ENCODE results near the gene SC5D.

The SC5D gene

DNA sequence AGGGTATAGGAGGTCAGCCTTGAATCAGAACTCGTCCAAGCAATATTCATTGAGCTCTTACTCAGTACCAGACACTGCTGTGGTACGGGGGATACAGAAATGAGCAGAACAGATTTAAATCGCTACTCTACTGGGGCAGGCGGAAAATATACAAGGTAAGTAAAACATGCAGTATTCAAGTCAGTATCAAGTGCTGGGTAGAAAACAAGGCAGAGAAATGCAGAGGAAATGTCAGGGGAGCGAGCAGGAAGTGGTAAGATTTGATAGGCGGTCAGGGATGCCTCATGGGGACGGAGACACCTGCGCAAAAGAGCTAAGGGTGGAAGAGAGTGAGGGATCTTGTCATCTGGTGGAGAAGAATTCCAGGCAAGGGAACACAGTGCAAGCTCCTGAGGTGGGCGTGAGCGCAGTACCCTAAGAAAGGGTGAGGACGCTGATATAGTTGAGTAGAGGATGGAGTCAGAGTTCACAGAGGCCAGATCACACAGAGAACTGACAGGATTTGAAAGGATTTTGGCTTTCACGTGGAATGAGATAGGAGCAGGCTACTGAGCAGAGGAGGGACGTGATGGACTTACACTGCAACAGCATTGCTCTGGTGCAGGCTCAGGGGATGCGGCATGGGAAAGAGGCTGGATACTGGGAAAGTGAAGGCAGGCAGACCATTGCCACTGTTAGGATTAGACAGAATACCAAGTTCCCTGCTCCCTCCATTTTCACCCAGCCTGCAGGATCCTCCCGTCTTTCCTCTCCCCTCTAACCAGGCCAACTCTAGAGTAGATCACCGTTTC, 35.8 kb downstream of the SC5D start:
- DNase-seq (ENCODE audit: low spot score), result no peak
- FAIRE-seq, result no peak

DNA sequence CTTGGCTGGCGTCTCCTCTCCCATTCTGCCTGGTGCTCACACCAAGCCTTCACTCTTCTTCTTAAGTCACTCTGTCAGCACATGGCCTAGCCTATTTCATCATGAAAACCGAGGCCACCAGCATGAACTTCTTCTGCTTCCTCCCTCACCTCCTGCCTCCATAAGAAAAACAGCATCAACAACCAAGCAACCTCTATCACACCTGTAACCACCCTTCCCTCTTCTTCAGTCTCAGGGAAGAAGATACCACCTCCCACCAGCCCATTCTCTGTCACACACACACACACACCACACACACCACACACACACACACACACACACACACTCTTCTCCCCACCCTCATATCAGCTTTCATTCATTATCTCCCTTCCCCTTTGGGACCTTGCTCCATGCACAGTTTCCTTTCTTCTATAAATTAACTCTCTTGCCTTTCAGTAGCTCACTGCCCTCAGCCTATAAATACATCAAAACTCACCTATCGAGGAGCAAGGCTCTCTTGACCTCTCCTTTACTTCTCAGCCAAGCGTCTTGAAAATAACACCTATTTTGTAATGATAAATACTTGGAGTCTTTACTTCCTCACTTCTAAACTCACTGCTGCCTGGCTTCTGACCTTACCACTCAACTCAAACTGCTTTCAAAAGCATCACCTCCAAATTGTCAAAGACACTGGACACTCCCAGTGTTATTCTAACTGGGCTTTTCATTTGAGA, 36.6 kb downstream of the SC5D start:
- DNase-seq (ENCODE audit: low spot score), result no peak
- FAIRE-seq, result no peak

DNA sequence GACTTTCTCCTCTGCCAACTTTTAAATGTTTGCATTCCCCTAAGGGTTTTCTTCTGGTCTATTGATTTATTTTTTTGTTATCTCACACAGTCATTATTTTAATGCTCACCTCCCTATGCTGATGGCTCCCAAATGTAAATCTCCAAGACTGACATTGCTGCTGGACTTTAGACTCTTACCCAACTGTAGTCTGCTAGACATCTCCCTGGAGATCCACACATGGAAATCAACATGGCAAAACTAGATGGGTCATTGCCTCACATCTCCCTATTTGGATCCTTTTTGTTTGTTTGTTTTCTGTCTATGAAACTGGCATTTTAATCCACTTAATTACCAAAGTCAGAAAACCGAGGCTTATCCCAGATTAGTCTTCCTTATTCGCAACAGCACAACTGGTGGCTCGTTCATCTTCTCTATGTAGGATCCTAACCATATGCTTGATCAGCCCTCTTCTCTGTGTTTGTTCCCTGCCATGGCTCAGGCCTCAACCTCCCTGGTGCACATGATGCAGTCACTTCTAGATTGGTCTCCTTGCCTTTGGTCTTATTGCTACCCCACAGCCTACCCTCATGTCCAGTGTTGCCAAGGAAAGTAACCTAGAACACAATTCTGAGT, 37.3 kb downstream of the SC5D start:
- FAIRE-seq, result no peak
- DNase-seq (ENCODE audit: low spot score), result no peak

DNA sequence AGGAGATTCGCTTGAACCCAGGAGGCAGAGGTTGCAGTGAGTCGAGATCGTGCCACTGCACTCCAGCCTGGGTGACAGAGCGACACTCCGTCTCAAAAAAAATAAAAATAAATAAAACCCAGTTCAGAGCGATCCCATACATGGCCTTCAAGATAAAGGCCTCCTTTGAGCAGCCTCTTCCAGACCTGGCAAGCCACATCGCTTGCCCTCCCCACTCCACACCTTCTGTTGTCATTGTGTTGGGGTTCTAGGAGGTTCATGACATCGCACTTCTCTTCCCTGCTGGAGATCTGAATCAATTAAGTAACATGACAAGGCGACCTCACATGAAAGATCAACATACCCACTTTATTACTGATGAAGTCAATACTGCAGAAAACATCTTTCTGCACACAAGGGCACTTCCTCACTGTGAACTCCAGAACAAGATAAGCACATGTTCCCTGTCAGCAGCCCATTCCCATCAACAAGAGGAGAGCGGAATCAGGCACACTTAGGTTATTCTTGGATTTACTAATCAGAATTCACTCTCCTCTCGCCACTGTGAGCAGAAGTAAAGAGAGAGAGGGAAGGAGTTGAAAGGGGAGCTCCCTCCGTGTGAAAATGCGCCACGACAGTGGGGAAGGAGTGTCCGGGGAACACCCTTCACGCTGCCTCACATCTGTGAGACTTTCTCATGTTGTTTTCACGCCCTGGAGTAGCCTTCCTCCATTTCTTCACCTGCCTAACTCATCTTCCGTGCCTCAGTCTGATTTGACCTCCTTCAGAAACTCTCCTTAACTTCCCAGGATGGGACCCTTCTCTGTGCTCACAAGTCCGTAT, 38.3 kb downstream of the SC5D start:
- FAIRE-seq (no peak), DNase-seq (ENCODE audit: low spot score) (no peak)

DNA sequence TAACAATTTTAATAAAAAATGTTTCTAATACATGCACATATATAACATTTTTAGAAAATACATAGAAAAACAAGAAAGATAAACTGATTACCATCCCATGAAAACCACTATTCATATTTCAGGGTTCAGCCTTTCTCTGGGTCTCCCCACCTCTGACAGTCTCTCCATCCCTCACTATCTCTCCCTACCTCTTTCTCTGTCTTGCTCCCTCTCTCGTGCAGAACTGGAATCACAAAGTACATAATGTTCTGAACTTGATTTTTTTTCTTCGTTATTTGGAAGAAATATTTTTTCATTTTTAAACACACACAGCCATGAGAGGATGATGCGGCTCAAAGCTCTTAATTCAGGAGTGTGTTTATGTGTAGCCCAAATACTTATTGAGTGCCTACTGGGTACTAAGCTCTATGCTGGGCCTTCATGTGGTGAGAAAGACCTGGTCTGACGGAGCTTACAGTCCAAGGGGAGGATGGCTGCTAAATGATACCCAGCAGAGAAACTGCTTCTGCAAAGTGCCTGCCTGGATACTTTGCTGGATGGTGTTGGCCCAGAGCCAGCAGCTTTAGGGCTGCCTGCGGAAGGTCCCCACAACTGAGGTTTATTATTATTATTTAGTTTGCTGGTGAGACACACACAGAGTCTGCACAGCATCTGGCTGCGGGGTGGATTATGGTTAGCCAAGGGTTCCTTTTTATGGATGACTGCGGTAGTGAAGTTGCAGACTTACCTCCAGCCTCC, 42.6 kb downstream of the SC5D start:
- FAIRE-seq, result no peak
- DNase-seq (ENCODE audit: low spot score), result no peak

DNA sequence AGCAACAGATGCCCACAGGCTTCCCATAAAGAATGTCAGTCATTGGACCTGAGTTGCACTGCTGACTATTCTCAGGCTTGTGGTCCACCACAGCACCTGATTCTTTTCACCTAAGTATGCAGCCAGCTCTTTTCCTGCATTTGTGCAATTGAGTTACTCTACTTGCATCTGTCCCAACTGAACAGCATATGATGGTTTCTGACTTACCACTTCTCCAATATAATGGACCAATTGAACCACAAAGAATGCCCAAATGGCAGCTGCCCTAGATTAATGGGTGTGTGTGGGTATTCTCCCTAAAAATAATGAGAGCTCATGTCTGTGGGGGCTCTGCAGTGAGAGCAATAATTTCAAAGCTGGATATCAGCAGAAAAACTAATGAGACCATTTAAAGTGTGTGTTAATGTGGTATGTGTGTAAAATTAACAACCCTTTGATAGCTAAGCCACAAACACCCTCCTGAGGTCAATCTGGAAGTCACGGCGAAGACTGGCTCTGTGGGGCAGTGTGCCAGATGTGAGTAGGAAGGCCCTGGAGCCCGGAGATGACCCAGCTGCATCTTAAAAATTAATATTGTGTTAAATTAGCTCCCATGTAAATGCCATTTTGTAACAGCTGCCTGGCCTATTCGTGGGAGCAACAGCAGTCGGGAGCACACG, 43.8 kb downstream of the SC5D start:
- no peak for DNase-seq (ENCODE audit: low spot score)
- no peak for FAIRE-seq

DNA sequence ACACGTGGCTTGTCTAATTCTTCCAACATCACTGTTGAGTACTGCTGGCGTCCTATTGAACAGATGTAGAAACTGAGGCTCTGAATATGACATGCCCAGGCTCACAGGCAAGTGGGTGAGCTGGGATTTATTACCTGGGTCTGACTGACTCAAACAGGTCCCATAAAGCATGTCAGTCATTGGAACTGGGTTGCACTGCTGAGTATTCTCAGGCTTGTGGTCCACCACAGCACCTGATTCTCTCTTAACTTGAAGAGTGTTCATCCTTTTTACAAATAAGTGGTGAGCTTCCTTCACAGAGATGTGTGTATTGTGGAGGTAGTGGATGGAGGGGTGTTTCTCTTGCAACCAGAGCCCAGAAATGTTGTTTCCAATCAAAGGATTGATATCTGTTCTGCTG, 44.5 kb downstream of the SC5D start:
- DNase-seq (ENCODE audit: low spot score), result no peak
- no peak for FAIRE-seq

DNA sequence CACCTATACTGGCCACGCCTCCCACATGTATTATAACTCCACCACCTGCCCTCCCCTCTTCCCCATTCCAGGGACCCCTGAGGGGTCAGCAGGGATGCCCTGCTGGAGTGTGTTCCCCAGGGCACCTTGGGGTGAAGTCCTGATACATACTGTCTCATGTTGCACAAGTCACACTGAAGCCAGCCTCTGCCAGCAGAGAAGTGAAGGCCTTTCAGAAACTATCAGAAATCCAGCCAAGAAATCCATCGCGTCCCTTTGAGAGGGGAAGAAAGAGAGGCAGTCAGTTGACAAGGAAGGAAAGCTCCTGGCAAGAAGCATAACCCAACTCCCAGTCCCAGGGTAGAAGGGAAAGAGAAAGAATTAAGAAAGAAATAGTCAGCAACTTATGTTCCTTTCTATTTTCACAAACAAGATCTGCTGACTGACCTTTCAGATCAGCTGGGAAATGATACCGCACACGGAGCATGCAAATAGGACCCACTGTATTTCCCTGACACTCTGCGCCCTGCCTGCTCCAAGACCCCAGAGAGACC, 45.2 kb downstream of the SC5D start:
- no peak for FAIRE-seq
- DNase-seq (ENCODE audit: low spot score), result no peak

DNA sequence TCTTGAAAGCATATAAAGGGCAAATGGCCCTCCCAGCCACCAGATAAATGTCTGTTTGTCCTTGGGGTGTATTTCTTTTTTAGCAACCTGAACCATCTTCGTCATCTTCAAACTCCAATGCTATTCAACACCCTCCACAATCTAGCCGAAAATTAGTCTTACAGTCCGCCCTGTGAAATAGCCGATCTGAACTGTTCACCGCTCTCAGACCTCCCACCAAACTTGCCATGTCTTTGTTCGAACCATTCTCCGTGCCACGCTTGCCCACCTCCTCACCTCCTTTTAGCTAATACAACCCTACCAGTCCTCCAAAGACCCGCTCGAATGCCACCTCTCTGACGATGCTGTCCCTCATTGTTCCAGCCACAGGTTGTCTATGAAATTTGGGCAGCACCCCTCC, 46.0 kb downstream of the SC5D start:
- DNase-seq (ENCODE audit: low spot score) (no peak), FAIRE-seq (no peak)

DNA sequence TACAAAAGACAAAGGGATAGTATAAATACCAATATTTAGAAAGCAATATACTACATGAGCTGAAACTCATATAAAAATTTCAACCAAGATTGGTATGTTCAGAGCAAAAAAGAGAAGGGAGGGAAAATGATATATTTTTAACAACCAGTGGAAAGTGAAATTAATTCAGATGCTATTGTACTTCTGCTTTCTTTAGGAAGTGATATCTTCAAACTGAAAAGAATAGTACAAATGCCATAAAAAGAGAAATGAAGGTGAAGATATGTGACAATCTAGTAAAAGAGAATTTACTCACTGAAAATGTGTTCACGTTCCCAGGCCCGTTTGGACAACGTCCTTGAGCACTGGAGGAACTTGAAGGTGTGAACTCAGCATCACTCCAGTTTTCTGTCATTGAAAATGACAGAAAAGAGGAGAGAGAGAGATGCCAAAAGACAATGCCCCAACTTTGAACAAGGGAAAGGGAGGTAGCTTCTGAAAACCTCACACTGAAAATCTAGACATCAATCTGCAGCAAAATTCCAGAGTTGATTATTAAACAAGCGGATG, 47.5 kb downstream of the SC5D start:
- no peak for DNase-seq (ENCODE audit: low spot score)
- FAIRE-seq, result no peak

DNA sequence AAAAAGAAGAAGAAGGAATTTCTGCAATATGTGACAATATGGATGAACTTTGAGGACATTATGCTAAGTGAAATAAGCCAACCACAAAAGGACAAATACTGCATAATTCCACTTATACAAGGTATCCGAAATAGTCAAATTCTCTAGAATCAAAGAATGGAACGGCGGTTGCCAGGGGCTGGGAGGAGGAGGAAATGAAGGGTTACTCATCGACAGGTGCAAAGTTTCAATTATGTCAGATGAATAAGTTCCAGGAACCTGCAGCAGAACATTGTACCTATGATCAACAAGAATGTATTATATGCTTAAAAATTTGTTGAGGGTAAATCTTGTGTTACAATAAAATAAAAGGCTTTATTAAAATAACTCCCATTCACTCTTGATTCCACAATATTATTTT, 49.0 kb downstream of the SC5D start:
- FAIRE-seq (no peak), DNase-seq (ENCODE audit: low spot score) (no peak)

DNA sequence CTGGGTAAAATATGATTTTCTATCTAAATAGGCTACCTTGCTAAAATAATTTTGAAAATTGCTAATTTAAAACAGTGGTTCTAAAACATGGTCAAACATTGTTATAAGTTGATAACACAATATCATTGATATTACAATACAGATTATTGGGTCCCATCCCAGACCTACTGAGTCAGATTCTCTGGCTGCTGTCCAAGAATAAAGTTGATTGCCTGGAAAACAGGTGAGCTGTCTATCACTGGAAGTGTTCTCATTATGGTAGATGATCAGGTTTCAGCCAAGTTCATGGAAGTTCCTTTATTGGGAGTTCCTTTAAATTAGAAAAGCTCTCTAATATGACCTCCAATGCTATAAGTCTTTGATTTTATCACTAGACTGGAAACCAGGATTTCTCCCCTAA, 52.3 kb downstream of the SC5D start:
- FAIRE-seq (no peak), DNase-seq (ENCODE audit: low spot score) (no peak)

DNA sequence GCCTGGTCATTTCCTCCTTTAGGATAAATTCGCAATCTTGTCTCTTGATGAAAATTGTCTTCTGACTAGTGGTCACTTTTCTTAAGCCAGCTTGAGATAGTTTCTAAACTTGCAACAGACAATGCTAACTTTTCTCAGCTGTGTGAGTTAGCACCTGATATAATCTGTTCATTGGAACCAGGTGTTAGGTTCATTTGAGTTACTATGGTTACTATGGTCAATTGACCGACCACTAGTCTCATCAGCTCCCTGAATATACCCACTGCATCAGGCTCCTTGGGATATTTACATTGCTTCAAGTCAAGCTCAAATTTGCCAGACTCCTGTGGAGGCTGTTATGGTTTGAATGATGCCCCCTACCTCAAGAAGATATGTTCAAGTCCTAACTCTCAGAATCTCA, 54.5 kb downstream of the SC5D start:
- DNase-seq (ENCODE audit: low spot score), result no peak
- FAIRE-seq, result no peak

DNA sequence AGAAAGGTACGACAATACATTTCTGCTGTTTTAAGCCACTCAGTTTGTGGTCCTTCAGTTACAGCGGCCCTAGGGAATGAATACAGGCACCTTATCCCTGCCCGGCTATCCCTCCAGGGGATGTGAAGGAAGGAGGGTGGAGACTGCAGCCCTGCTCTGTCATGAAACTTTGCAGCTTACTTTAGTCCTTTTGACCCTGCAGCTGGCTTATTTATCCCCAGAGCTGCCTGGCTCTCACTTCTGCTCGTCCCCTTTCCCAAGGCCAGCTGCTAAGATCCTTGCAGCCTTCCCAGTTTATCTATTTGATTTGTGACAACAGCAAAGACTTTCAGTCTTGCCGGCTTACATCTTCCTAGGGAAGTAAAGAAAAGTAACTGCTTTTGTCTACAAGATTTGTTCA, 55.2 kb downstream of the SC5D start:
- FAIRE-seq (no peak), DNase-seq (ENCODE audit: low spot score) (no peak)

DNA sequence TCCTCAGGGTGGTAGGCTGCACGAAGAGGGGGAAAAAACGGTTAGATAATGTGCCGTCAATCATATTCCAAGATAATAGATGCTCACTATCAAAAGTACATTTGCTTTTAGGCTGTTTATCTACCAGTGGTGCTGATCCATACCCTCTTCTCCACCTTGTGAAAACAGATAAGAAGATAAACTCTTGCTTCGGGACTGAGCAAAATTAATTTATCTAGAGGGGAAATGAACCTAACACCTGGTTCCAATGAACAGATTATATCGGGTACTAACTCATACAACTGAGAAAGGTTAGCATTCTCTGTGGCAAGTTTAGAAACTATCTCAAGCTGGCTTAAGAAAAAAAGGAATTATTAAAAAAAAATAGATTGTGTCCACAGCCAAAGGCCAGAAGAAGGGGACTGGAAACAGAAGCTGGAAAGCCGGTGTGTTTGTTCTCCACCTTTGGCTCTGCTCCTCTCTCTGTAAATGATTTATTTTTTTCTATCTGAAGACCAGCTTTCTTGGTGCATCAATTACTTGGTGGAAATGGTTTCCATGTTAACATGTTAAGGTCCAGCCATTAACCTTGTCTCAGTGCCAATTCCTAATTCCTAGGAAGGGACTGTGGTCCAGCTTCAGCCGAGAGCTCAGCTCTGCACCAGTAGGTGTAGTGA, 55.8 kb downstream of the SC5D start:
- no peak for FAIRE-seq

DNA sequence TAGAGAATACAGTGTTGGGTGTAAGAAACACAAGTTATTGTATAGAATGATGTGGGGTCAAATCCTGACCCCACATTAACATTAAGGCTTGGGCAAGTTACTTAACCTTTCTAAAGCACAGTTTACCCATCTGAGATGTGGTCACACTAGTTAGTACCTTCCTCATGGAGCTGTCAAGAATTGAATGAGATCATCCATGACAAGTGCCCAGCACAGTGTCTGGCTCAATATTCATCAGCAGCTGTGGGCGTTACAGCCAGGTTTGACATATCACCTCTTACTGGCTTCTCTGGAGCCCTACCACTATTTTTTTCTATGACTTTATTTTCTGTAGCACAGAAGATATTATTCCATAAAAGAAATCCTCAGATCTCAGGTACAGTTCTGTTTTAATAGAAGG, 57.2 kb downstream of the SC5D start:
- FAIRE-seq, result no peak
- no peak for DNase-seq (ENCODE audit: low spot score)

More for the DNA sequence above, 55.8 kb downstream of the SC5D start:
- DNase-seq (ENCODE audit: low spot score), result no peak

DNA sequence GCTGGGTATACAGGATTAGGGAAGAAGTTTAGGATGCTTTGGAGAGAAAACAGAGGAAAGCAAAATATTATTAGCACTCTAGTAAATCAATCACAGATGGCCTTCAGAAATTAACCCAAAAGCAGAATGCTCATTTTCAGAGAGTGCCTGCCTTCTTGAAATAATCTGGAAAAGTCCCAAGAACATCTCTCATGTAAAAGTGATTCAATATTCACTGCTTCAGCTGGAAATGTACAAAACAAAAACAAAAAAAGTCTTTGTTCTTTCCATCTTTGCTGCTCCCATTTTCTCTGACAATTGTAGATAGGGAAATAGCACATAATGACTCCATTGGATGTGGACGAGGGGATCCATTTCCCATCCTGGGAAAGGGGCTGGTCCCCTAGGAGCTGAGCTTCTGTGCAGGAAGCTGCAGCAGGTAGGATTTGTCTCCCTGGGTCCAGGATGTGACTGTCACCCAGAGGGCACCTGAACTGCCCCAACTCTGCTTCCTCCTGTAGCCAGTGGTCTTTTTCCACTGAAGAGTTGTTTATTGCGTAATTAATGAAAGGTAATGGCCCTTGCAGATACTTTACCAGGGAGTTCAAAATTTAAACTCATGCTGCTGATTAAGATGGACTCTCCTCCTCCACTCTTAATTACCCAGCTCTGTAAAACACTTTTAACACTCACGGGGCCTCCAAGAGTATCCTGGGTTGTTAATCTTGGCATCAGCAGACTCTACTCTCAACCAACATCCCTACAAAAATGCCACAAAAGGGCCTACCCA, 57.9 kb downstream of the SC5D start:
- FAIRE-seq (no peak), DNase-seq (ENCODE audit: low spot score) (no peak)

DNA sequence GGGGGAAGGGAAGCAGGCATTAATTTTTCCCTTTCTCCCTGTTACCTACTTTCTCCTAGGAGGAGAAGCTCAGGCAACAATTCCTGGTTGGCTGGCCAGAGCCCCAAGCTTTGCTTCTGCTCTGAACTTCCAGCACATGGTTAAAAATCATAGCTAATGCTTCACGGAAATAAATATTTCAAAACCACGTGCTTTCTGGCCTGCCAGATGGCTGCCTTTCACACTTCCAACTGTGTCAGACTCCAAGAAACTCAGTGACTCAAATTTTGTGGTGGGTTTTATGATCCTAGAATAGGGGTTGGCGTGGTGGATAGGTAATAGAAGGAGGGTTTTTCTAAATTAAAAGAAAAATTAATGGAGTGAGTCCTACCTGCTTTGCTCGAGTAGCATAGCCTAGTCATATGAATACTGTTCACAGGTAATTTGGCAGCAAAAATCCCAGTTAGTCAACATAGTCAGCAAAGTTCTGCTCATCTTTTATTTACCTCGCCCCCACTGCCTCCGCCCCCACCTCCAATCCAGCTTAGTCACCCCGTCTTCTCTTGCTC, 58.6 kb downstream of the SC5D start:
- DNase-seq (ENCODE audit: low spot score) (no peak), FAIRE-seq (no peak)
